GM06990 (cell line): ENCODE measurements around the gene LTA.

ENCODE experiments used
- DNase-seq: peaks from one replicate; pipeline ENCODE4 v3.0.0-alpha.2; 2011; ENCODE audit not compliant: insufficient read length; ENCODE audit errors: extremely low read depth
- H3K27me3 ChIP-seq: replicated peaks from 2 replicates; pipeline ENCODE4 v1.6.0; 2011; ENCODE audit warnings: low read length; ENCODE audit not compliant: control insufficient read depth, insufficient read depth
- H3K36me3 ChIP-seq: 2 replicates; pipeline ENCODE4 v1.5.1; 2011; ENCODE audit warnings: low read length; ENCODE audit not compliant: control insufficient read depth, insufficient read depth
- H3K4me3 ChIP-seq: replicated peaks from 2 replicates; pipeline ENCODE4 v1.5.1; 2011; ENCODE audit warnings: low read depth, mild to moderate bottlenecking, control low read depth, low read length
- TF ChIP-seq, protein P1 (sequence below): IDR thresholded peaks from 2 replicates; pipeline ENCODE4 v1.5.1; 2011; ENCODE audit warnings: low read length, control low read depth, mild to moderate bottlenecking, inconsistent platforms; ENCODE audit not compliant: insufficient read depth, poor library complexity, severe bottlenecking

Gene LTA

GRCh38 chr6:31592396-31592771 is 20.3 kb downstream of the LTA start:
- TF ChIP-seq, protein P1, sequence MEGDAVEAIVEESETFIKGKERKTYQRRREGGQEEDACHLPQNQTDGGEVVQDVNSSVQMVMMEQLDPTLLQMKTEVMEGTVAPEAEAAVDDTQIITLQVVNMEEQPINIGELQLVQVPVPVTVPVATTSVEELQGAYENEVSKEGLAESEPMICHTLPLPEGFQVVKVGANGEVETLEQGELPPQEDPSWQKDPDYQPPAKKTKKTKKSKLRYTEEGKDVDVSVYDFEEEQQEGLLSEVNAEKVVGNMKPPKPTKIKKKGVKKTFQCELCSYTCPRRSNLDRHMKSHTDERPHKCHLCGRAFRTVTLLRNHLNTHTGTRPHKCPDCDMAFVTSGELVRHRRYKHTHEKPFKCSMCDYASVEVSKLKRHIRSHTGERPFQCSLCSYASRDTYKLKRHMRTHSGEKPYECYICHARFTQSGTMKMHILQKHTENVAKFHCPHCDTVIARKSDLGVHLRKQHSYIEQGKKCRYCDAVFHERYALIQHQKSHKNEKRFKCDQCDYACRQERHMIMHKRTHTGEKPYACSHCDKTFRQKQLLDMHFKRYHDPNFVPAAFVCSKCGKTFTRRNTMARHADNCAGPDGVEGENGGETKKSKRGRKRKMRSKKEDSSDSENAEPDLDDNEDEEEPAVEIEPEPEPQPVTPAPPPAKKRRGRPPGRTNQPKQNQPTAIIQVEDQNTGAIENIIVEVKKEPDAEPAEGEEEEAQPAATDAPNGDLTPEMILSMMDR, result no peak
- no peak for DNase-seq
- no peaks in the 10 kb centered on the region for H3K27me3 ChIP-seq
- H3K4me3 ChIP-seq, result no peak overlapping the region
- no peaks in the 10 kb centered on the region for H3K36me3 ChIP-seq

GRCh38 chr6:31597006-31597405 is 24.9 kb downstream of the LTA start:
- DNase-seq, result no peak
- Histone ChIP-seq H3K36me3 (no peaks in the 10 kb centered on the region), H3K4me3 (no peak overlapping the region), H3K27me3 (no peaks in the 10 kb centered on the region)
- TF ChIP-seq, protein P1, result peak; percentile 46

- H3K36me3 ChIP-seq, result no peaks in the 10 kb centered on the region
- DNase-seq, result no peak
- no peaks in the 10 kb centered on the region for H3K27me3 ChIP-seq
- TF ChIP-seq, protein P1, result no peak
- H3K4me3 ChIP-seq, result no peak overlapping the region
Measured at GRCh38 chr6:31607317-31607716, 35.2 kb downstream of the LTA start.

- Histone ChIP-seq H3K4me3 (no peak overlapping the region), H3K27me3 (no peaks in the 10 kb centered on the region), H3K36me3 (no peaks in the 10 kb centered on the region)
- no peak for DNase-seq
- TF ChIP-seq, protein P1, result no peak
Measured at GRCh38 chr6:31609519-31610406, 37.7 kb downstream of the LTA start.

DNA sequence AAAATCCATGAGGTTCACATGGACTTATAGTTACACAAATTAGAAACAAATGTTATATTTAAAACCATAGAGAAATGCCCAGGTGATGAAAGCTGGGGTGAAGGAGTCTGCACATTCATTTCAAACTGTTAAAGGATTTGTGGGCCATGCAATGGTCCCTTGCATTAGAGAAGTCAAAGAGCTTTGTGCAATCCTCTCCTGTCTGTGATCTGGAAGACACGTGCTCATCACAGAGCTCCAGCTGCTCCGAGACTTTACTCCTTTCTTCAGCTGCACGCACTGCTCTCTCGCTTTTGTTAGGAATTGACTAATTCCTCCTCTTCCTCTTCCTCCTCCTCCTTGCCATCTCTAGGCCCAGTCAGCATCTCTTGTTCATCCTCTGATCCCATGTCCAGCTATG is 38.9 kb downstream of the LTA start:
- Histone ChIP-seq H3K4me3 (no peak overlapping the region), H3K36me3 (no peaks in the 10 kb centered on the region), H3K27me3 (no peaks in the 10 kb centered on the region)
- TF ChIP-seq, protein P1, result no peak
- DNase-seq, result no peak
